GM21390 (cell line): ENCODE measurements around the gene SINHCAF.

Source experiments
- ATAC-seq: cut with Tn5 transposase; IDR thresholded peaks from one replicate; pipeline ENCODE4 v1.9.1; 2021; ENCODE audit not compliant: unreplicated experiment

SINHCAF gene

GRCh38 chr12:31337952-31338351, 12.0 kb upstream of the SINHCAF start:
- no peak for ATAC-seq

- ATAC-seq: no peak
Measured at GRCh38 chr12:31331242-31331641, 5.3 kb upstream of the SINHCAF start.

- ATAC-seq: no peak
Measured at GRCh38 chr12:31326736-31327659, 1.0 kb upstream of the SINHCAF start.

GRCh38 chr12:31325524-31325875, 450 bp downstream of the SINHCAF start:
- no peak for ATAC-seq

- ATAC-seq: peak; percentile 6
Measured at GRCh38 chr12:31324845-31325523, 966 bp downstream of the SINHCAF start.

- peak; percentile 27 for ATAC-seq
Measured at GRCh38 chr12:31324116-31324844, 1.7 kb downstream of the SINHCAF start.

GRCh38 chr12:31323391-31324115, 2.4 kb downstream of the SINHCAF start:
- ATAC-seq: peak; percentile 11

GRCh38 chr12:31322801-31323207, 3.1 kb downstream of the SINHCAF start:
- ATAC-seq: no peak

- ATAC-seq: no peak
Measured at GRCh38 chr12:31321897-31322228, 4.1 kb downstream of the SINHCAF start.

- no peak for ATAC-seq
Measured at GRCh38 chr12:31321186-31321896, 4.6 kb downstream of the SINHCAF start.

- ATAC-seq: no peak
Measured at GRCh38 chr12:31318657-31319269, 7.2 kb downstream of the SINHCAF start.

- ATAC-seq: no peak
Measured at GRCh38 chr12:31317471-31318395, 8.2 kb downstream of the SINHCAF start.

GRCh38 chr12:31316891-31317290, 9.1 kb downstream of the SINHCAF start:
- ATAC-seq: no peak

- no peak for ATAC-seq
Measured at GRCh38 chr12:31315784-31316465, 10.0 kb downstream of the SINHCAF start.

- no peak for ATAC-seq
Measured at GRCh38 chr12:31315044-31315715, 10.8 kb downstream of the SINHCAF start.

GRCh38 chr12:31312431-31312830, 13.5 kb downstream of the SINHCAF start:
- no peak for ATAC-seq

- no peak for ATAC-seq
Measured at GRCh38 chr12:31311634-31312258, 14.2 kb downstream of the SINHCAF start.
